Epithelial cell of proximal tubule (primary cell): ENCODE data around the gene FOXK2. TPM values are rescaled to one million over a fixed set of nuclear protein-coding genes. Genes with fewer than 3 reads are reported as not detected.

ENCODE experiments used
- DNase-seq: peaks from one replicate; pipeline ENCODE4 v3.0.0-alpha.2; 2011; ENCODE audit warnings: low read depth
- H3K4me3 ChIP-seq: 2 replicates; pipeline ENCODE4 v1.5.1; 2011; ENCODE audit warnings: low read depth, mild to moderate bottlenecking, low read length
- CTCF ChIP-seq: conservative IDR thresholded peaks from 2 replicates; pipeline ENCODE4 v1.5.1; 2012; ENCODE audit warnings: low read depth, mild to moderate bottlenecking, low read length
- total RNA-seq: library from RNA; depleted of rRNA; stranded (reverse); fragments of >200 nt; gene quantifications from 2 replicates; pipeline ENCODE4 v1.2.3, GENCODE V29; 2015

FOXK2 gene
- total RNA-seq, 1 donor from 2014 or later: 33.4 TPM

- H3K4me3 ChIP-seq: no peak overlapping the region
- TF ChIP-seq CTCF: no peak
- DNase-seq: no peak
Measured at GRCh38 chr17:82608816-82609215, 89.3 kb downstream of the FOXK2 start.

- TF ChIP-seq CTCF: no peak
- DNase-seq: no peak
Measured at GRCh38 chr17:82609655-82610054, 90.1 kb downstream of the FOXK2 start.

GRCh38 chr17:82611140-82612058 lies 91.9 kb downstream of the FOXK2 start:
- no peak overlapping the region for H3K4me3 ChIP-seq
- no peak for DNase-seq
- TF ChIP-seq CTCF: no peak

More at GRCh38 chr17:82609655-82610054, 90.1 kb downstream of the FOXK2 start:
- no peak overlapping the region for H3K4me3 ChIP-seq

GRCh38 chr17:82613283-82614094 lies 94.0 kb downstream of the FOXK2 start:
- TF ChIP-seq CTCF: no peak
- H3K4me3 ChIP-seq: no peak overlapping the region
- DNase-seq: no peak

GRCh38 chr17:82614095-82614631 lies 94.6 kb downstream of the FOXK2 start:
- TF ChIP-seq CTCF: no peak
- H3K4me3 ChIP-seq: no peak overlapping the region
- no peak for DNase-seq

- TF ChIP-seq CTCF: peak; percentile 6
- H3K4me3 ChIP-seq: no peak overlapping the region
- DNase-seq: no peak
Measured at GRCh38 chr17:82615084-82616020, 95.8 kb downstream of the FOXK2 start.
